NCI-H146 treated with DMSO at 0.1 percent for 48 hours (cell line): ENCODE data around the gene ARHGAP25.

Experiments
- DNase-seq: peaks from one replicate; lab custom pipeline; 2025; ENCODE audit not compliant: unreplicated experiment; lab: John Stamatoyannopoulos, UW

The ARHGAP25 gene, protein sequence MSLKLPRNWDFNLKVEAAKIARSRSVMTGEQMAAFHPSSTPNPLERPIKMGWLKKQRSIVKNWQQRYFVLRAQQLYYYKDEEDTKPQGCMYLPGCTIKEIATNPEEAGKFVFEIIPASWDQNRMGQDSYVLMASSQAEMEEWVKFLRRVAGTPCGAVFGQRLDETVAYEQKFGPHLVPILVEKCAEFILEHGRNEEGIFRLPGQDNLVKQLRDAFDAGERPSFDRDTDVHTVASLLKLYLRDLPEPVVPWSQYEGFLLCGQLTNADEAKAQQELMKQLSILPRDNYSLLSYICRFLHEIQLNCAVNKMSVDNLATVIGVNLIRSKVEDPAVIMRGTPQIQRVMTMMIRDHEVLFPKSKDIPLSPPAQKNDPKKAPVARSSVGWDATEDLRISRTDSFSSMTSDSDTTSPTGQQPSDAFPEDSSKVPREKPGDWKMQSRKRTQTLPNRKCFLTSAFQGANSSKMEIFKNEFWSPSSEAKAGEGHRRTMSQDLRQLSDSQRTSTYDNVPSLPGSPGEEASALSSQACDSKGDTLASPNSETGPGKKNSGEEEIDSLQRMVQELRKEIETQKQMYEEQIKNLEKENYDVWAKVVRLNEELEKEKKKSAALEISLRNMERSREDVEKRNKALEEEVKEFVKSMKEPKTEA

GRCh38 chr2:68734688-68735525, at the start of gene ARHGAP25:
ARHGAP25 (plus strand) TSS chr2:68734811; CDS start chr2:68735200, 389 bp downstream.
- DNase-seq, result no peak

- no peak for DNase-seq
Measured at GRCh38 chr2:68686178-68686577, 48.4 kb upstream of the ARHGAP25 start.

GRCh38 chr2:68687018-68687417, 47.6 kb upstream of the ARHGAP25 start:
- no peak for DNase-seq

DNA sequence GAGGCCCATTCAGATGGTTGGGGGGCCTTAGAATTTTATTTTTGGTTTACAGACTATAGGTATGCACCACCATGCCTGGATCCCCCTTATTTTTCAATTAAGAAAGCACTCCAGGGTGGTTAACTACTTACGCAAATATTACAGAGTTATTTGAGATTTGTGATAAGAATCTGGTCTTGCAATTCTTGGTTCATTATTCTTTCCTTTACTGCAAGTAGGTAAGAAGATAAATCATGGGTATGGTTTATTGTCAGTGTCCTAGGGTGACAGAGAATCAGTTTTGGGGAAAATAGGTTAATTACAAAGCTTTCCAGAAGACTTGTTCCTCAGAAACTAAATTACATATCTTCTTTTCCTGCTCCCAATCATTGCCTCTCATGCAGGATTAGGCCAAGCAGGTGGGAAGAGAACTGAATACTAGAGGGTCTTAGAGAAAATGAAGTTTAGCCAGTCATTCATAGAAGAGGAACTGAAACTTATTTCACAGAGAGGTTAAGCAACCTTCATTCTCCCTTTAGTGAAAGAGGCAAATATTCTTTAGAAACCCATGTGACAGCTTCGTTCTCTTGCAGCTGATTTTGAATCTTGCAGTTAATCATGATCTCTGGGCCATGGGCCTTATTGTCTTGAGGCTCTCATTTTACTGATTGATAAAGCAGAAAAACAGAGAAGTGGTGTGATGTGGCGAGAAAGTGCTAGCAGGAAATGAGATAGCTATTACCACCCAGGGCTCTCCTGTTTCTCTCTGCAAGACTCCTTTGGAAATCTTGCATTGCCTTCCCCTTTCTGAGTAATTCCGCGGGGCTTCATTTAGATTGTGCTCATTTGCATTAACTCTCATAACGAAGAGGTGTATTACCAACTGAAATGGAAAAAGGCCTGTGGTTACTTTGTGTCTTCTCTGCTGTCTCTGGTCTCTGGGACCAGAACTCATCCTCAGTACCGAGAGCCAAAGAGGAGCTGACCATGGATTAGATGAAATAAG, 44.8 kb upstream of the ARHGAP25 start:
- no peak for DNase-seq

GRCh38 chr2:68690851-68691250, 43.8 kb upstream of the ARHGAP25 start:
- no peak for DNase-seq

GRCh38 chr2:68692511-68692910, 42.1 kb upstream of the ARHGAP25 start:
- DNase-seq, result no peak

GRCh38 chr2:68693951-68694350, 40.7 kb upstream of the ARHGAP25 start:
- DNase-seq, result peak; percentile 73

- no peak for DNase-seq
Measured at GRCh38 chr2:68695971-68696370, 38.6 kb upstream of the ARHGAP25 start.

DNA sequence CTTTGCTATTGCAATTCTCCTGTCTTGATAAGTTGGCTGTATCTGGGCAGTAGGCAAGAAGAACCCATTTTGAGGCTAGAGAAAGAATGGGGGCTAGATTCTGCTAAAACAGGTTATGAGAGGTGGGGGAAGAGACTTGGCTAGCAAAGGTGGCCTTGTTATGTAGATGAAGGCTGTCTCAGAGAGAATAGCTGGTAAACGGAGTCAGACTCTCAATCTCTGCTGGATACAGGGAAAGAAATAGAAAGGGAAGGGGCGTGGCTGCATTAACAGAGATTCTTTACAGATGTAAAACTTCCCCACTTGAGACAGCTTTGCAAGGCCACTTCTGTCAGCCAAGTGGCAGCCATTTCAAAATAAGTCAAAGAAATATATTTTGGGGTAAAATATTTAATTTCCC, 38.1 kb upstream of the ARHGAP25 start:
- no peak for DNase-seq

DNA sequence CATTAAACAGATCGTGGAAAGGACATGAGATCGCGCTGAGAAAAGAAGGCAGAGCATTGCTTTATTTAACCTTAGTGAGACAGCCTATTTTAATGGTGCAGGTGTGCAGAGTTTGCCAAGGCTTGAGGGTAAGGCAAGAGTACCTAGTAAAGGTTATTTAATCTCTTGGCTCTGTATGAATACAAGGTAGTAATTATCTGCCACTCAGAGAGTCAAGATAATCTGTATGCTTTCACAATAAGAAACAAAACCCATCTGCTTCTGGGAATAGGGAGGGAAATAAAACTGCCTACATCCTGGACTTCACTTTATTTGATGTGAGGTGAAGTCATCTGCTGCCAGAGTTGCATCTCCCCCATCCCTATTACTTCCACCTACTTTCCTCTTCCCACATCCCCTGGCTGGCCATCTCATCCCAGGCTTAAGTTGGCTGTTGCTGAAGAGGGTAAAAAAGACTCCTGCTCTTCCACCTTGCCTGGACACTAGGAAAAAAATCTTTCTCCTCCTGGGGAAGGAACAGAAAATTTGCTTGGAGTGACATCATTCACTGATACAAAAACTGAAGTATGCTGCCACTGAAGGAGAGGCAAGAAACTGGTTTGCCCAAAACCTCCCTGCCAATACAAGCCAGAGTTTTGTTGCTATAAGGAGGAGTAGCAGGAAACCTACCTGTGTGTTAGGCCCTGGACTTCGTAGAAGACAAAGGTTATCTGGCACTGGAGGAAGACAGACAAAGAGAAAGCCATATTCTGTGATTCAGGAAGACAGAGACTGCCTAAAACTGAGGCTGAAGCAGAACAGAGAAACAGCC, 35.8 kb upstream of the ARHGAP25 start:
- DNase-seq, result peak; percentile 88

DNA sequence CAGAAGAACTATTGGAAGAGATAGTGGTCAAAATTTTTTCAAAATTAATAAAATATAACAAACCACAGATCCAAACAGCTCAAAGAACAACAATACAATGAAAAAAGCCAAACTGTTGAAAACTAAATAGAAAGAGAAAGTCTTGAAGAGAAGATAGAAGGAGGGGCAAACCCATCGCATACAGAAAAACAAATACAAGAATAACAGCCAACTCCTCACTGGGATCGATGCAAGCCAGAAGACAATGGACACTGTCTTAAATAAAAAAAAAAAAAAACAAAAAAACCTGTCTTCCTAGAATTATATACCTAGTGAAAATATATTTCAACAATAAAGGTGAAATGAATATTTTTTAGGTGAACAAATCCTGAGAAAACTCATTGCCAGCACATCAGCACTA, 34.1 kb upstream of the ARHGAP25 start:
- no peak for DNase-seq

DNA sequence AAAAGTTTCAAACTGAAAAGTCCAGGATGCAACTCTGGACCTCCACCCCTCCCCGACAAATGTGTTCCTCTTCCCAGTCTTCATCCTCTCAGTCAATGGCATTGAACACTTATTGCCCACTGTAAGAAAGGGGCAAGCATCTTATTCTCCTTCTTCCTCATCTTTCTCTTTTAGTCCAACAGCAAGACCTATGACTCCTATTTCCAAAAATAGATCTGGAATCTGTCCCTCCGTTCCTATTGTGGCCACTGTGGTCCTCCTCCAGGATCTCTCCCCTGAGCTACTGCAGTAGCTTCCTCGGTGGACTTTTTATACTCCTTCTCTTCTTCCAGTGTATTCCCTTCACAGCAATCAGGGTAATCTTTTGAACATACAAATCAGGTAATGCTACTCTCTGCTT, 28.0 kb upstream of the ARHGAP25 start:
- DNase-seq, result no peak

DNA sequence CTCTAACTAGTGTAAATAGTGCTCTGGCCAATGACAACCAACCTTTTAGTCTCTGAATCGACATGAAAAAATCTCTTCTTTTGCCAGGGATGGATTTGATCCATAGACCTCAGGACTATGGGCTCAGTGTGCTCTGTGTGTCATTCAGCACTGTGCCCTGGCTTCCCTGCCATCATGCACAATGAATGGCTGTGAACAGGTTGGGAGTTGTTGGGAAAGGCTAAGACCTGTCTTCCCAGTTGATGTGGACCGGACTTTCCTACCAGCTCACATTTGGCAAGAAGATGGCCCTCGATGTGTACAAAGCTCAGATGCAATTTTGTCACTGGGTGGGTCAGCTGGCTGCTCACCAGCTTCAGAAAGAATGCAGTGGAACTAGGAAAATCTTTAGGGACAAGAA, 26.0 kb upstream of the ARHGAP25 start:
- DNase-seq, result no peak

DNA sequence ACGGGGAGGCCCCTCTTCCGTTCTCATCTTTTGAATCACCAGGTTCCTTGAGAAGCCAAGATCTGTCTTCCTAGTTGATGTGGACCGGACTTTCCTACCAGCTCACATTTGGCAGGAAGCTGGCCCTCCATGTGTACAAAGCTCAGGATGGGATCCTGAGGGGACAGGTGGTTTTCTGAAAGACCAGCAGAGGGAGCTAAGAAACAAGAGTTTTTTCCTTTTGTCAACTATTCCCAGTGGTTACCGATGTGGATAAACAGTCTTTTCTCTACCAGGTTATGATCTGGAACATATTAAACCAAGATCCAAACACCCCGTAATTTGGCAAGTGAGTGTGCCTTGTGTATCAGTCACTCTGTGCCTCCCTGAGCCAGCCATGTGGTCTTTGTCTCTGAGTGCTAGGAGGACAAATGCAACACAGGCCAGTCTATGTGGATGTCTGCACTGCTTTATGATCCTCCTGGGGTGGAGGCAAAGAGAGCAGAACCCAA, 25.1 kb upstream of the ARHGAP25 start:
- peak; percentile 66 for DNase-seq

GRCh38 chr2:68710336-68710735, 24.3 kb upstream of the ARHGAP25 start:
- no peak for DNase-seq

DNA sequence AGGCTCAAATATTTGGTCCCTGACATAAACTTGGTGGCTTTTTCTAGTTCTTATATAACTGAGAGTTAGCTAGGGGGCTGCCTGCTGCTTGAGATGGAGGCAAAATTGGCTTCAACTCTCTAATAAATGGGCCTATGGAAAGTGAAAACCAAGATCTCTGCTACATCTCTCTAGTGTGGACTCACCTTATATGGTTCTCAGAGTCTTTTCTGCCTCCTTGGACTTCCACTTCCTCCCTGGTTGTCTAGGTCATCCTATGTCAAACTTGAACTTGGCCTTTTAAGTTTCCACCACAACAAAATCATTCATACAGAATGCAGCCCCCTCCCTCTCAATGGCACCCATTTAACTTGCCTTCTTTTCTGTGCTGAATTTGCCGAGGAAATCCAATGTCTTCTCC, 23.9 kb upstream of the ARHGAP25 start:
- DNase-seq, result no peak

GRCh38 chr2:68714866-68715265, 19.7 kb upstream of the ARHGAP25 start:
- no peak for DNase-seq

DNA sequence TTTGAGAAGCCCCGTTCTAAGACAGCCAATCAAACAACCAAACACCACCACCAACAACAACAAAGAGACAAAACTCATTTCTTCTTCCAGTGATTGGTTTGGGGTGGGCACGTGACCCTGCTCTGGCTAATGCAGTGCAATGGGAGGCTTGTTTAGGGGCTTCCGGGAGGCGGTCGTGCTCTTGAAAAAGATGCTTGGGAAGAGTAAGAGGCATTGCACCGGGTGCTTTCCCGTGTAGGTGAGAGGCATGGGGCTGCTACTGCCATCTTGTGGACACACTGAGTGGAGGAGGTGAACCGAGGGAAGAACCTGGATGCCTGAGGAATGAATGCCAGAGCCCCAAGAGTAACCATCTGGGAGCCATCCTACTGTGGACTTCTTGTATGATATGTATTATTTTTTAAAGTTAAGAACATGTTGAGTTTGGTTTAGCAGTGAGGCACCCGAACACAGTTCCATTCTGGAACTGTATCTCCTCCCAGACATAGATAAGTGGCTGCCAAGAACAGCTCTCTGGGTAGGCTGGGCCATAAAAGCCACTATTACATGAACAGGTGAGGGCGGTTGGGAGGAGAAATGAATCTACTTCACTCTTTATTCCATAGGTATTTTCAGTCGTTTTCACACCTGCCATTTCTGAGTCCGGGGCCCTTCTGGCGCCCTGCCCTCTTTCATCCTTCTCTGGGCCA, 19.1 kb upstream of the ARHGAP25 start:
- peak; percentile 36 for DNase-seq
